PC-9 (cell line): ENCODE results near the gene TPCN2.

Source experiments
- EZH2 ChIP-seq: fragments of 200-600 bp; sonication (generic); IDR thresholded peaks from 2 replicates; pipeline ENCODE4 v1.8.0; 2017; ENCODE audit warnings: antibody characterized with exemption, low read depth
- TF ChIP-seq, protein P1 (sequence below): fragments of 200-600 bp; sonication (generic); conservative IDR thresholded peaks from 2 replicates; pipeline ENCODE4 v1.6.1; 2017; ENCODE audit warnings: mixed run types, antibody characterized with exemption, mild to moderate bottlenecking, moderate library complexity

DNA sequence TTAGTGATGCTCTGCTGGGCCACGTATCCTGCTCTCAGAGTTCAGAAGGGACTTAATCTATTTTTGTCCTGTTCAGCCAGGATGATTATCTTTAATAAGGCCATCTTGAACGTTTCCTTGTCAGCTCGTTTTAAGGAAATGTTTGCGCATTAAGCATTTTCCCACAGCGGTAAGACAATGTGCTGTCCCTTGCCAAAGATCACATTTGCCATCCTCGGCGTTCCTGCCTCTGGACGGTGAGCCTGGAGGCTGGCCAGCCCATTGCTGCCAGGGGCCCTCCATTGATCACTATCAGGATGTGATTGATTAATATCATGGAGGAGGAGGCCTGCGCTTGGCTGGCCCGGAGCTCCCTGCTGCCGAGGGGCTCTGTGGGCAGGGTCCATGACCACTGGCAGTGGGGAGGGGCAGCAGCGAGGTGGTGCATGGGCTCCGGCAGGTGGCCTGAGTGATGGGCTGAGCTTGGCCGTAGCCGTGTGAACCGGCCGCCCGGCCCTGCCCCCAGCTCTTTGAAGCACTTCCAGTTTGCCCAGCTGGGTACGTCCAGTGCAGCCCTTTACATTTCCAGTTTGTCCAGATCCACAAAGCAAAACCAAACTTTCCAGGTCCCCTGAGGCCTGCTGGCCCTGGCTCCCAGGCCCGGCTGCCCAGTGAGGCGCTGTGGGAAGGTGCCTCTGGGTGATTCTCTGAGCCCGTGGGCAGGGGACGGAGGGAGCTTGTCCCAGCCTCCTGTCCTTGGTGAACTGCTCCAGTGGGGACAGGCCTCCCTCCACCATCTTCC is 57.5 kb downstream of the TPCN2 start:
- TF ChIP-seq, protein P1, sequence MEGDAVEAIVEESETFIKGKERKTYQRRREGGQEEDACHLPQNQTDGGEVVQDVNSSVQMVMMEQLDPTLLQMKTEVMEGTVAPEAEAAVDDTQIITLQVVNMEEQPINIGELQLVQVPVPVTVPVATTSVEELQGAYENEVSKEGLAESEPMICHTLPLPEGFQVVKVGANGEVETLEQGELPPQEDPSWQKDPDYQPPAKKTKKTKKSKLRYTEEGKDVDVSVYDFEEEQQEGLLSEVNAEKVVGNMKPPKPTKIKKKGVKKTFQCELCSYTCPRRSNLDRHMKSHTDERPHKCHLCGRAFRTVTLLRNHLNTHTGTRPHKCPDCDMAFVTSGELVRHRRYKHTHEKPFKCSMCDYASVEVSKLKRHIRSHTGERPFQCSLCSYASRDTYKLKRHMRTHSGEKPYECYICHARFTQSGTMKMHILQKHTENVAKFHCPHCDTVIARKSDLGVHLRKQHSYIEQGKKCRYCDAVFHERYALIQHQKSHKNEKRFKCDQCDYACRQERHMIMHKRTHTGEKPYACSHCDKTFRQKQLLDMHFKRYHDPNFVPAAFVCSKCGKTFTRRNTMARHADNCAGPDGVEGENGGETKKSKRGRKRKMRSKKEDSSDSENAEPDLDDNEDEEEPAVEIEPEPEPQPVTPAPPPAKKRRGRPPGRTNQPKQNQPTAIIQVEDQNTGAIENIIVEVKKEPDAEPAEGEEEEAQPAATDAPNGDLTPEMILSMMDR: no peak
- TF ChIP-seq EZH2: no peak
